Measurements from ENCODE around the gene ARHGAP28.

Gene ARHGAP28

GRCh38 chr18:6732952-6733351 lies 3.4 kb downstream of the ARHGAP28 start:
- ATAC-seq: no peak

GRCh38 chr18:6733758-6734157 lies 4.2 kb downstream of the ARHGAP28 start:
- no peak for ATAC-seq

GRCh38 chr18:6734726-6735430 lies 5.4 kb downstream of the ARHGAP28 start:
- ATAC-seq: no peak

DNA sequence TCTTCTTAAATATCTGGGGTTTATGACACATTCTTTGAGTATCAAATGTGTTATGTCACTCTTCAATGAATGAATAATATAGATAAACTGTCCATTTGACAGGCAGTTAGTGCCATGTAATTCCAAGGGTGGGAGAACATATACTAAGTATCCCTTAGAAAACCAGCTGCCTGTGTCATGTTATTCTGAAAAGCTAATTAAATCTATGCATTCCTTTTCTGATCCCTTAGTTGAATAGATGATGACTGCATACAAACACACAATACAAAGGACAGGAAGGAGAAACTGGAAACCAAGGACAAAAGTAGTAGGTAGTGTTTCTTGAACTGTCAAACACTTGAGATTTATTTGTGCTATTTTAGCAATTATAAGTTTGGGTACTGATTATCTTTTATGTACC lies 8.3 kb downstream of the ARHGAP28 start:
- ATAC-seq: no peak

DNA sequence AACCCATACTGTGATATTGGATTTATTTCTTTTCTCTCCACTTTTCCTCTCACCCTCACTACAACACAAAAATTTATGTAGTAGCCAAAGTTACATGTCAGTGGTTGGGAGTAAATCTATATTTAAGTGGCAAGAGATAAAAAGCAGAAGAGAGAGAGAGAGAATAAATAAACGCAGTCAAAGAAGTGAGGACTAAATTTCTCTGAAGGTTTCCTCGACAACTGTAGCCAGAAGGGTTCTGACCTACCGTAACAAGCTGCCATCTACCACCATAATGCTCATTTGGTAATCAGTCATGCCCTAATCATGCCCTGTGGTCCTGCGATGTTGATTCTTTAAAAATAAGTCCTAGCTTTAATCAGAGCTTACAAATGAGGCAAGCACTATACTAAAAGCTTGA lies 9.1 kb downstream of the ARHGAP28 start:
- ATAC-seq: no peak

- ATAC-seq: no peak
These were observed 11.7 kb downstream of the ARHGAP28 start for GRCh38 chr18:6741232-6741663.

DNA sequence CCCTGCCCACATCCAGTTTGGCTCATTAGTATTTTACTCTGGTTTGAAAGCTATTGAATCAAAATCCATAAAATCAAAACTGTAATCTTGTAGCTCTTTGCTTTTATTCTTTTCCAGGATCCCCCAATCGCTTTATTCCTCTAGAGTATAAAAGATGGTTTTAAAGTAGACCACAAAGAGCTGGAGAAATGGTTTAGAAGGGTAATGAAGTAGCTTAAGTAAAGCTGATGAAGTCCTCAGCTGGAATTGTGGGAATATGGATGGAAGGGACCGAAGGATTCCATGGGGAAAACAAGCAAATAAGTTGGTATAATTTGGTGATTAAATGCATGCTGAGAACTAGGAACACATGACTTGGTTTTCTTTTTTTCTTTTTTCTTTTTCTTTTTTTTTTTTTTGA lies 12.3 kb downstream of the ARHGAP28 start:
- no peak for ATAC-seq

DNA sequence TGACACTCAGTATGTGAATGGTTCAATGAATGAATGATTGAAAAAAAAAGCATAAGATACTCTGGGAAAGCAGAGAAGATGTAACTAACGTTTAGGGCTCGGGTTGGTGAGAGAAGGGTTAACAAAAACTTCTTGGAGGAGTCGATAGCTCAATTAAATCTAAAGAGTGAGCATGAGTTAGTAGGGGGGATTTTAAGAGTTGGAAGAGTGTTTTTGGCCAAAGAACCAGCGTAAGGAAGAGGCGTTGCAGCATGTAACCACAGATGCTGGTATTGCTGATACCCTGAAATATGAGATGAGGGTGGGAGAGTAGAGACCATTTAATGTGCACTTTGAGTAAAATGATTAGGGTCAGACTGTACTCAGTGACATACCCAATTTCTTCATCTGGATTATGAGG lies 14.5 kb downstream of the ARHGAP28 start:
- no peak for ATAC-seq

DNA sequence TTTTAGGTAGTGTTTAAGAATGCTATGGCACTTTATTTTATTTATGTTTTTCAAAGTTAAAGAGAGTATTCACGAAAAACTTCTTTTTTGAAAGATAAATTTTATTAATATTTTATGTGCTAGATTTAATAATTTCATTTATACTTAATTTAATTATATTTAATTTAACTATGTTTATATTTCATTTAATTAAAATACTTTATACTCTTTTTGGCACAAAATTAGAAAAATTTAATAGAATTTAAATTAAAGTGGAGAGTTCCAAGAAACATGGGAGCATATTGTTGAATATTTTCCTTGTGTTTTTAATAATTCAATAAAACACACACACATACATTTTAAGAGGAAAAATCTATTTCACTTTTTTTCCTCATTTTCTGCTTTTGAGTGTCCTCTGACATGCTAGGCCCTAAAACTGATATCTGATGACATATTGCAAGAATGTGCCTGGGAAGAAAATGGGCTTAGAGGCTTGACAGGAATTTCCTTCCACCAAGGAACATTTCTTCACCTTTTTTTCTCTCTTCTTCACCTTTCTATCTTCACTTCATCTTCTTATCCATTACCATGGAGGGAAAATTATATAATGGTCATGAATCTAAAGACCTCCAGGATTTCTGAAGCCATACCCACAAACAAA lies 15.4 kb downstream of the ARHGAP28 start:
- ATAC-seq: no peak

- no peak for ATAC-seq
These were observed 16.1 kb downstream of the ARHGAP28 start for GRCh38 chr18:6745504-6746031.

DNA sequence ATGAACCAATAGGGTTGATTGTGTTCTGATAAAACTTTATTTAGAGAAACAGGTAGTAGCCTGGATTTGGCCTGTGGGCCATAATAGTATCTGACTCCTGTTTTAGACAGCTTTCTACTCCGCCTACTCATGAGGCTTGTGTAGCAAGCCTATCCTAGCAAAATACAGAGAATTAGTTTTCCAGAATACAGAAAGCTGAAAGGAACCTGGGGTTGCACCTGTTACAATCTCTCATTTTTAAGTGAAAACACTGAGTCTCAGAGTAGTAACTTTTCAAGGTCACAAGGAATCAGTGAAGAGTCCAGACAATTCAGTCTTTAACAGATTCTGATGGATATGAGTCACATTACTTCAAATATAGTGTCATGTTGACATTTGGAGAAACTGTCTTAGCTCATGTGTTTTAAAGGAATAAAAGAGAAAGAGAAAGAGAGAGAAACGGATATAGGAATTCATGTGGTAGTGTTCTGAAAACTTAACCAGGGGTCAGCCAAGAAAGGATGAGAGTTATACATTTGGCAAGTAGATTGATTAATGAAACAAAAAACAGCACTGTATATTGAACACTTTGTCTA lies 17.0 kb downstream of the ARHGAP28 start:
- ATAC-seq: no peak

DNA sequence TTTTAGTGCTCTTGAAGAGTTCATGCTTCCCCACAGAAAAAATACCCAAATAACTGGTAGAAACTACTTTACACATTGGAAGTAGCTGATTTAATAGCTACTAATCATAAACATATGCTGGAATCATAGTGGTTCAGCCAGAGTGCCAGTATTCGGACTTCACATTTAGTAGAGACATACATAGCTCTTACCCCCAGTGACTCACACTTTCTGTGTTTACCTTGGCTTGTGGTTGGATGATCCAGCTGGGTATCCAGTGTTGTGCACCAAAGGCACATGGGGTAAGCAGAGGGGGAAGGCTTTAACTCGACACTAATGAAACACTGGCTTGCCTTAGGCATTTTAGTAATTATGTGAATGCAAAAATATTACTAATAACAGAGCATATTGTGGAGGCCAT lies 18.1 kb downstream of the ARHGAP28 start:
- ATAC-seq: no peak

- ATAC-seq: no peak
These were observed 18.7 kb downstream of the ARHGAP28 start for GRCh38 chr18:6748241-6748640.

- no peak for ATAC-seq
These were observed 20.9 kb downstream of the ARHGAP28 start for GRCh38 chr18:6750411-6750810.

DNA sequence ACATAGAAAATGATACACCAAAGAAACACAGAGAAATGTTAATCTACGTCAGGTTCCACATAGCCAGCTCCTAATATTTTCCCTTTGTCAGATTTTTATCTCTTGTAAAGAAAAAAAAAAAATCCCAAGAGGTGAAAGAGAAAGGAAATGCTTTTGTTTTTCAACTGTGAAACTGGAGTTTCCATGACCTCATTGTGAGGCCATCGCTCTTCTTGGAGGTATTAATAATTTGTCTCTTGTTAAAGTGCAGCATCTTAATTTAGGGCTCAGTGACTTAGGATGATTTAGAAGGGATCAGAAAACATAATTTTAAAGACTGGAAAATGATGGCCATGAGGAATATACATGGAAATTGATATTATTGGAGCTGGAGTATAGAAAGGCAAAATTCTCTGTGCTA lies 21.7 kb downstream of the ARHGAP28 start:
- no peak for ATAC-seq

- ATAC-seq: no peak
These were observed 22.8 kb downstream of the ARHGAP28 start for GRCh38 chr18:6752202-6752860.

GRCh38 chr18:6755107-6755506 lies 25.6 kb downstream of the ARHGAP28 start:
- no peak for ATAC-seq

DNA sequence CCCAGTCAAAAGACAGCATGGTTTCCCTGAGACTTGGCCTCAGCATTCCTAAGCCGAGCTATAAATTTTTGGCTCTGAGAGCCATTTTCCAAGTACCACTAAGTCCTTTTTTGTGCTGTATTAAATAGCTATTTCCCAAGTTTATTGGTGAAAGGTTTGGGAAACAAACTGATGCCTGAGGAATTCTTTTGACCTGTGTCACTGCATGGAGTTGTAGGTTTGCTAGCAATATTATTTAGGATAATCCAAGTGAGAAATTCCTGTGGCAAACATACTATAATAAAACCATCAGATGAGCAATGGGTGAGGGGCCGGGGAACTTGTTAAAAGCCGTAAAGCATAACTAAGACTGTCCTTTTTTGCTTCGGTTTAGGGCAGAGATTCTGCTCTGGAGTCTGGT lies 28.4 kb downstream of the ARHGAP28 start:
- no peak for ATAC-seq

DNA sequence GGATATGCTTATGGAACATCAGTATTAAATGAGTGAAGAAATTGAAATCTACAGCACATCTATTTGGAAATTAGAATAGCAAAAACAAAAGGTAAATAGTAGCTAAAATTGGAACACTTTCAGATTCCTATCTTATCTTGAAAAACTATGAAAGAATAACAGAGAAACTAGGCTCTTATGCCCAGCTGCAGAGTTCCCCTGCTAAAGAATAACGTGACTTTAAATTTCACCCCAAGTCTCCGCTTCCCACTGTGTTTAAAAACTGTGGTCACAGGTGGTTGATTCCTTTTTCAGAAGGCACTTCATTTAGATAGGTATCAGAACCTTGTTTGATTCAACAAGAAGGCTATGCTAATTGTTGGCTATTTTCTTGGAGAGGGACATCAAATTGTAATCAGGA lies 30.1 kb downstream of the ARHGAP28 start:
- ATAC-seq: no peak

GRCh38 chr18:6763524-6763923 lies 34.0 kb downstream of the ARHGAP28 start:
- ATAC-seq: no peak

GRCh38 chr18:6764382-6764781 lies 34.9 kb downstream of the ARHGAP28 start:
- no peak for ATAC-seq

GRCh38 chr18:6773777-6774176 lies 44.3 kb downstream of the ARHGAP28 start:
- no peak for ATAC-seq

DNA sequence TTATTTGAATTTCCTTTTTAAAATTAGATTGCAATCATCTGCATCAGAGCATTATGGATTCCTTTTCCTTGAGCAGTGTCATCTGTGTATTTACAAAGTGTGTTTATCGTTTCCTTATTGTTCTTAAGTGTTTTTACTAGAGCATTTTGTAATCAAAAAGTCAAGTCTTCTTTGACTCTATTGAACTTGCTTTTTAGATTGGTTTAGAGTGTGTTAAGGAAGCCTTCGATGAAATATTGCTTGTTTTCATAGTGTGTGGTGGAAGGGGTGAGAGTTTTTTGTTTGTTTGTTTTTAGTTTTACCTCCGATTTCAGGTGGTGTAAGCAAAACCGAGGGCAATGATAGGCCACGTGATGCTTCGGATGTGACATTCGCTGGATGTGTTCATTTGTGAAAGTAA lies 45.7 kb downstream of the ARHGAP28 start:
- ATAC-seq: no peak

DNA sequence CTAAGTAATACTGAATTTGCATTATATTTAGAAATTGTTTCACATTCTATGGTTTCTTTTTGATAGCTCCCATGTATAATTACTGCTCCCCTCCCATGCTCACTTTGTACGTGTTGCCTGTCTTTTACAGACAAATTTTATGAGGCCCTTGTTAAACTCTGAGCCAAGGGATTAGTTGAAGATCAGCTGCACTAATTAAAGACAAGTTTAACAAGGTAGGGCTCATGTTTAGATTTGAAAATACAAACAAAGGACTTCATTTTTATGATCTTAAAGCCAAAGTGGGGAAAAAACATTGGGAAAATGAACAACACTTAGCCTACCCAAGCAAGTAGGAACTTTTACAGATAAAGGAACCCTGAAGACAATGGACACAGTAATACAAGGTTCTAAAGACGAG lies 46.2 kb downstream of the ARHGAP28 start:
- ATAC-seq: no peak
